Astrocyte of the spinal cord (primary cell): ENCODE measurements around the gene MYPN.

Experiments used
- DNase-seq: peaks from one replicate; pipeline ENCODE4 v3.0.0; 2011; ENCODE audit warnings: low read depth, low spot score
- H3K4me3 ChIP-seq: 2 replicates; pipeline ENCODE4 v1.5.1; 2011; ENCODE audit warnings: low read depth, mild to moderate bottlenecking, low read length, moderate library complexity
- CTCF ChIP-seq: IDR thresholded peaks from 2 replicates; pipeline ENCODE4 v1.5.1; 2012; ENCODE audit warnings: low read depth, mild to moderate bottlenecking, low read length, inconsistent platforms
- in situ Hi-C: cut with HindIII; loops from 2 replicates; pipeline ENCODE4 v1.10.0; 2017; ENCODE audit warnings: low sequenced_read_pairs

Gene MYPN

GRCh38 chr10:68090586-68090985, 18.7 kb upstream of the MYPN start:
- DNase-seq, result no peak
- TF ChIP-seq CTCF, result no peak
- in situ Hi-C loops, result no loop called here
- no peak overlapping the region for H3K4me3 ChIP-seq

GRCh38 chr10:68092512-68092911, 16.8 kb upstream of the MYPN start:
- H3K4me3 ChIP-seq, result no peak overlapping the region
- TF ChIP-seq CTCF, result no peak
- DNase-seq, result no peak
- in situ Hi-C loops, result no loop called here

GRCh38 chr10:68095153-68095552, 14.1 kb upstream of the MYPN start:
- in situ Hi-C loops, result no loop called here
- TF ChIP-seq CTCF, result no peak
- DNase-seq, result peak; percentile 38
- H3K4me3 ChIP-seq, result no peak overlapping the region

- H3K4me3 ChIP-seq, result no peak overlapping the region
- peak; percentile 92 for DNase-seq
- in situ Hi-C loops, result no loop called here
- no peak for TF ChIP-seq CTCF
Observed at GRCh38 chr10:68096913-68097516, 12.3 kb upstream of the MYPN start.

- TF ChIP-seq CTCF, result no peak
- H3K4me3 ChIP-seq, result no peak overlapping the region
- in situ Hi-C loops, result no loop called here
- DNase-seq, result peak; percentile 66
Observed at GRCh38 chr10:68099736-68100135, 9.6 kb upstream of the MYPN start.

- DNase-seq, result no peak
- in situ Hi-C loops, result no loop called here
Observed at GRCh38 chr10:68101066-68101465, 8.2 kb upstream of the MYPN start.

More at GRCh38 chr10:68101066-68101465, 8.2 kb upstream of the MYPN start:
- H3K4me3 ChIP-seq, result no peak overlapping the region
- TF ChIP-seq CTCF, result no peak
